Activated naive CD4-positive, alpha-beta T cell treated with anti-CD3 and anti-CD28 coated beads, Interleukin-2, amount 10 ng/mL, durations not matched to agents 5 hours and 36 hours (primary cell): ENCODE data around the gene NGF. TPM values are rescaled to one million over a fixed set of nuclear protein-coding genes. Genes with fewer than 3 reads are reported as not detected.

ENCODE experiments used
- total RNA-seq, 2 experiments: library from RNA; stranded (reverse); gene quantifications; one replicate each; pipeline ENCODE4 v1.2.3, GENCODE V29; 2021

Gene NGF
- not detected for total RNA-seq

GRCh38 chr1:115337633-115338456, at the start of gene NGF:
Gene NGF, minus strand, starts transcription at chr1:115338249. Its CDS starts 51,454 bp downstream, at chr1:115286795.

Other genes starting within 250 kb of the NGF start
- gene TSPAN2, start 248.7 kb downstream of the NGF start, total RNA-seq: under 1 TPM; 0.13 to 0.24 TPM